GM10266 (cell line): Measurements from ENCODE around the gene RAMP3.

Experiments used
- DNase-seq: peaks from one replicate; pipeline ENCODE4 v3.0.0; 2012; ENCODE audit errors: extremely low spot score
- TF ChIP-seq, protein P1 (sequence below): IDR thresholded peaks from 2 replicates; pipeline ENCODE4 v1.5.1; 2012; ENCODE audit warnings: mild to moderate bottlenecking, low read depth; ENCODE audit not compliant: control insufficient read depth, insufficient read depth; ENCODE audit errors: missing control alignments

The RAMP3 gene

DNA sequence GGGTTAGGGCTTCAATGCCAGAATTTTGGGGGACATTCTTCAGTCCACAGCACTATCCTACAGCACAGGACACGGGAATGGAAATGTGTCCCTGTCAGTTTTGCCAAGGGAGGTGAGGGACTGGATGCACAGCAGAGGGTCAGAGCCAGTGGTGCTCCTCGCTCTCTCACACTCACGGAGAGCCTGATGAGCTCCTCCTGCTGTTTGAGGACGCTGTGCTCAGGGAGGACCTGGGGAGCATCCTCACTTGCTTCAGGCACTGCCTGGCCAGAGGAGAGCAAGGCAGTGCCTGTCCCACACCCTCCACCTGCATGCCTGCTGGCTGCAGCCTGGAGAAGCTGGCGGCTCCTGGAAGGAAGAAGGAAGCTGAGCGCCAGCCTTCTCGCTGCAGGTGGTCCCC is 58.6 kb downstream of the RAMP3 start:
- no peak for DNase-seq
- TF ChIP-seq, protein P1, sequence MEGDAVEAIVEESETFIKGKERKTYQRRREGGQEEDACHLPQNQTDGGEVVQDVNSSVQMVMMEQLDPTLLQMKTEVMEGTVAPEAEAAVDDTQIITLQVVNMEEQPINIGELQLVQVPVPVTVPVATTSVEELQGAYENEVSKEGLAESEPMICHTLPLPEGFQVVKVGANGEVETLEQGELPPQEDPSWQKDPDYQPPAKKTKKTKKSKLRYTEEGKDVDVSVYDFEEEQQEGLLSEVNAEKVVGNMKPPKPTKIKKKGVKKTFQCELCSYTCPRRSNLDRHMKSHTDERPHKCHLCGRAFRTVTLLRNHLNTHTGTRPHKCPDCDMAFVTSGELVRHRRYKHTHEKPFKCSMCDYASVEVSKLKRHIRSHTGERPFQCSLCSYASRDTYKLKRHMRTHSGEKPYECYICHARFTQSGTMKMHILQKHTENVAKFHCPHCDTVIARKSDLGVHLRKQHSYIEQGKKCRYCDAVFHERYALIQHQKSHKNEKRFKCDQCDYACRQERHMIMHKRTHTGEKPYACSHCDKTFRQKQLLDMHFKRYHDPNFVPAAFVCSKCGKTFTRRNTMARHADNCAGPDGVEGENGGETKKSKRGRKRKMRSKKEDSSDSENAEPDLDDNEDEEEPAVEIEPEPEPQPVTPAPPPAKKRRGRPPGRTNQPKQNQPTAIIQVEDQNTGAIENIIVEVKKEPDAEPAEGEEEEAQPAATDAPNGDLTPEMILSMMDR = no peak

- DNase-seq = no peak
- TF ChIP-seq, protein P1 = no peak
Observed at GRCh38 chr7:45216622-45217165, 59.1 kb downstream of the RAMP3 start.

GRCh38 chr7:45217358-45217757 is 59.8 kb downstream of the RAMP3 start:
- TF ChIP-seq, protein P1 = no peak
- no peak for DNase-seq

DNA sequence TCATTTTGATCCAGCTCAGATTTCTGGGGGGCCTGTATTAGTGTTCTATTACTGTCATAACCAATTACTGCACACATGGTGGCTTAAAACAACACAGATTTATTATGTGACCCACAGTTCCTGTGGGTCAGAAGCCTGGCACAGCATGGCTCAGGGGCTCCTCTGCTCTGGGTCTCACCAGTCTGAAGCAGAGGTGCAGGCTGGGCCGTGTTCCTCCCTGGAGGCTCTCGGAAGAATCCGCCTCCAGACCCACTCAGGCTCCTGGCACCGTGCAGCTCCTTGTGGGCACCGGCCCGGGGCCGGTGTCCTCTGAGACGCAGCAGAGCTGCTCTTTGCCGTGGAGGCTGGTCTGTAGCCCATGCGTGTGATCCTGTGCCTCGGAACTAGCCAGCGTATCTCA is 61.5 kb downstream of the RAMP3 start:
- TF ChIP-seq, protein P1 = no peak
- no peak for DNase-seq

- TF ChIP-seq, protein P1 = no peak
- DNase-seq = no peak
Observed at GRCh38 chr7:45219801-45220435, 62.3 kb downstream of the RAMP3 start.

DNA sequence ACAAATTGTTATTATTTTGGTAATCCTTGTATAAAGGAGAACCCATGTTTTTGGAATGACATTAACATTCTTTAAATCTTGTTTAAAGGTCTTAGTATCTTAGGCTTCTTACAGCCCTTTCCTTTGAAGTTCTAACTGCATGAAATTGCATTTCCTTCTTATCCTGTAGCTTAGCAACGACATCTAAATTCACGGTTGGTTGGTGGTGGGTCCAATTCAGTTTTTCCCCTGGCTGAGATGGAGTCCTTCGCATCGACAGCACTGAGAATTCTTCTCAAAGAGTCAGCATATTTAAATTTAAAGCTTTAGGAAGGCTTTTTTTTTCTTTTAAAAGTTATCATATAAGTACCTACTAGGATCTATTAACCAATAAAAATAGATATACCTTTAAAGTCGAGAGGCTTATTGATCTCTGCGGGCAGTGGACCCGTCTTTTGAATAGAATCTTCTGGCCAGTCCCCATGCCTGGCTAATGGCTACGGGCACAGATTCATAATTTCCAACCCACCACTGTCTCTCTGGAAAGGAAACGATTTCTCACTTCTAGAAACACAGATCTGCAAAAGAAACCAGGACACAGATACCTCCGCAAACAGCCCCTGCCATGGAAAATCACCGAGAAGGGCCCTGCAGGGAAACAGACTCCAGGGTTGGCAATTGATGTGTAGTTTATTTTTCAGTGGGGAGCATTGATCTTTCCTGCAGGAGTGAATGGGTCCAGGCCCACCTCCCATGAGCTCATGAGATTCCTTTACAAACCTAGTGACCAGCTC is 63.4 kb downstream of the RAMP3 start:
- TF ChIP-seq, protein P1 = no peak
- DNase-seq = no peak
